T1000 (cell line): ENCODE data around the gene CNPY4.

Experiments
- DNase-seq: peaks from one replicate; lab custom pipeline; 2025; ENCODE audit warnings: mixed read lengths; lab: John Stamatoyannopoulos, UW

CNPY4 gene

GRCh38 chr7:100167912-100168323 lies 48.5 kb downstream of the CNPY4 start:
- DNase-seq: no peak

- no peak for DNase-seq
These were observed 49.9 kb downstream of the CNPY4 start for GRCh38 chr7:100169147-100169850.

GRCh38 chr7:100170101-100170897 lies 50.9 kb downstream of the CNPY4 start:
- DNase-seq: no peak

GRCh38 chr7:100171087-100171681 lies 51.8 kb downstream of the CNPY4 start:
- no peak for DNase-seq

- DNase-seq: no peak
These were observed 52.4 kb downstream of the CNPY4 start for GRCh38 chr7:100171840-100172239.

- no peak for DNase-seq
These were observed 54.5 kb downstream of the CNPY4 start for GRCh38 chr7:100173806-100174495.

GRCh38 chr7:100174582-100174981 lies 55.1 kb downstream of the CNPY4 start:
- DNase-seq: no peak
